Heart right ventricle (tissue), 16 donors: ENCODE data around the gene RET. TPM values are rescaled to one million over a fixed set of nuclear protein-coding genes. Genes with fewer than 3 reads are reported as not detected.

Experiments used
- ATAC-seq, 8 donors: fragments of 200-7000 bp; cut with Tn5 transposase; one replicate each; pipeline ENCODE4 v1.9.1; 2020; ENCODE audit warnings: mild to moderate bottlenecking in 8 of 8, moderate library complexity in 8 of 8, moderate number of reproducible peaks in 1 of 8
- DNase-seq, 2 donors: peaks; one replicate each; pipeline ENCODE4 v3.0.0-alpha.2; 2020
- H3K27ac ChIP-seq, 10 donors: fragments of 200-600 bp; sonication (generic) in 2 of 10; one replicate each; pipeline versions ENCODE4 v1.5.0 to v1.8.0; 2020 to 2022; ENCODE audit warnings: mild to moderate bottlenecking in 3 of 10
- H3K27me3 ChIP-seq, 7 donors: fragments of 200-600 bp; one replicate each; pipeline ENCODE4 v1.8.0; 2021 to 2022; ENCODE audit warnings: mild to moderate bottlenecking in 2 of 7
- H3K36me3 ChIP-seq, 9 donors: fragments of 200-600 bp; sonication (generic) in 1 of 9; one replicate each; pipeline versions ENCODE4 v1.5.0 to v1.8.0; 2020 to 2022; ENCODE audit warnings: mild to moderate bottlenecking in 2 of 9
- H3K4me1 ChIP-seq, 9 donors: fragments of 200-600 bp; sonication (generic) in 1 of 9; one replicate each; pipeline versions ENCODE4 v1.5.0 to v1.8.0; 2020 to 2022; ENCODE audit warnings: mild to moderate bottlenecking in 4 of 9
- H3K4me3 ChIP-seq, 10 donors: fragments of 200-600 bp; sonication (generic) in 2 of 10; one replicate each; pipeline versions ENCODE4 v1.5.0 to v1.8.0; 2020 to 2022; ENCODE audit warnings: mild to moderate bottlenecking in 7 of 10, moderate library complexity in 2 of 10
- H3K9me3 ChIP-seq, 11 donors: fragments of 200-600 bp in 10 of 11; sonication (generic) in 2 of 11; one replicate each; pipeline versions ENCODE4 v1.5.0 to v1.8.0; 2013 to 2022; ENCODE audit warnings: mild to moderate bottlenecking in 2 of 11, control low read depth in 1 of 11, moderate library complexity in 1 of 11
- CTCF ChIP-seq, 9 donors: fragments of 200-600 bp; sonication (generic) in 2 of 9; IDR thresholded peaks; one replicate each; pipeline versions ENCODE4 v1.5.0 to v1.8.0; 2021 to 2022; ENCODE audit warnings: antibody characterized with exemption in 9 of 9, mild to moderate bottlenecking in 5 of 9, moderate library complexity in 1 of 9
- WGBS, 2 donors: extraction: QIAGEN DNeasy Blood & Tissue Kit; methylation state at CpG; one replicate each; pipeline ENCODE4 v1.1.7; 2013; ENCODE audit warnings: inconsistent platforms in 1 of 2; 5-methylcytosine and 5-hydroxymethylcytosine counted together
- intact Hi-C, 10 donors: fragments of 100-400 bp; cut with DNase I; formaldehyde crosslinking; loops; one replicate each; pipeline versions ENCODE4 v1.11.1 to v1.14.2; 2022
- polyA plus RNA-seq, 2 donors: library from polyadenylated mRNA; stranded (reverse); fragments of 200-250 nt; gene quantifications; one replicate each; pipeline ENCODE4 v1.2.3, GENCODE V29; 2013
- total RNA-seq, 10 donors: library from RNA; stranded (reverse); fragmentation: NEBNext Ultra II Directional in 3 of 10; extraction: Animal tissue kit (Norgen Biotek cat#: 25700) in 3 of 10; gene quantifications; one replicate each; pipeline versions ENCODE4 v1.2.1 to v1.2.4, GENCODE V29; 2021 to 2023
- donor health status: Arrhythmogenic right ventricular cardiomyopathy.
- donor health status: ischemic (EF 13 %, LVEDD 7.1; RV severe dilation, severe dysfunction).
- donor health status: healthy with polysubstance abuse.
- donor health status: DM: no; HTN: yes; CAD: no.
- donor health status: DM: no; HTN: no; CAD: no.
- donor health status: ischemic (EF 25% LVEDD 6.9; RV normal size, moderate dysfunction).
- donor health status: ischemic (EF 25% LVEDD 5.7; RV mildly dilated, moderate dysfunction).
- donor health status: healthy.
- donor health status: DM: yes; HTN: yes; CAD: no.
- donor health status: Ischemic cardiomyopathy.
- donor health status: ischemic (EF 35%, LVEDD 5.7; RV mildly dilated, moderate dysfunction).
- donor health status: nonischemic (EF 11% LVEDD 7.7; RV severe dilation, severe dysfunction).
- donor health status: DM: yes; HTN: yes; CAD: no.
- donor health status: PGD.
- donor health status: ischemic (EF 29% LVEDD 5.4; RV normal size, mild dysfunction).
- donor health status: nonischemic (EF 23%, LVEDD 6.1; RV moderate dilation, normal function).

Gene RET
- total and polyA plus RNA-seq, 12 donors, result 0.38 to 2.6 (median 1.2) TPM

- H3K4me3 ChIP-seq, result no peak overlapping the region
- 79 to 83% methylated on average over 1 of the region's 1 CpG for WGBS, 2 donors
- peaks cover 0 to 3% (median 0%) of the 10 kb centered on the region in 11 donors for H3K9me3 ChIP-seq
- H3K4me1 ChIP-seq, result peaks cover 0 to 21% (median 0%) of the 10 kb centered on the region in 9 donors
- peaks cover 0 to 97% (median 20%) of the 10 kb centered on the region in 9 donors for H3K36me3 ChIP-seq
- intact Hi-C loops, result no loop called here
- DNase-seq (no peak), ATAC-seq (peak in 2 of 8 donors; percentile 44 to 52)
- TF ChIP-seq CTCF (IDR thresholded peaks at IDR 0.05), result no peak
- no peak overlapping the region for H3K27ac ChIP-seq
- no peaks in the 10 kb centered on the region for H3K27me3 ChIP-seq
Observed at GRCh38 chr10:43173120-43173519, 96.3 kb downstream of the RET start.

- Histone ChIP-seq H3K4me3 (no peak overlapping the region), H3K27ac (no peak overlapping the region), H3K27me3 (no peaks in the 10 kb centered on the region), H3K9me3 (peaks cover 0 to 17% (median 0%) of the 10 kb centered on the region in 11 donors), H3K4me1 (peaks cover 0 to 21% (median 0%) of the 10 kb centered on the region in 9 donors), H3K36me3 (peaks cover 0 to 97% (median 30%) of the 10 kb centered on the region in 9 donors)
- TF ChIP-seq CTCF (IDR thresholded peaks at IDR 0.05), result no peak
- 34 to 49% methylated on average over 6 of the region's 6 CpGs for WGBS, 2 donors
- intact Hi-C loops, result no loop called here
- ATAC-seq (peak in 6 of 8 donors; percentile 37 to 88 (median 56)), DNase-seq (no peak)
Observed at GRCh38 chr10:43174969-43175368, 98.1 kb downstream of the RET start.

- Histone ChIP-seq H3K4me1 (peaks cover 0 to 12% (median 0%) of the 10 kb centered on the region in 9 donors), H3K4me3 (no peak overlapping the region), H3K27ac (no peak overlapping the region), H3K27me3 (no peaks in the 10 kb centered on the region), H3K9me3 (peaks cover 0 to 17% (median 0%) of the 10 kb centered on the region in 11 donors), H3K36me3 (peaks cover 0 to 99% (median 30%) of the 10 kb centered on the region in 9 donors)
- no peak for TF ChIP-seq CTCF (IDR thresholded peaks at IDR 0.05)
- DNase-seq, result no peak
- no peak for ATAC-seq
- 98 to 99% methylated on average over 3 of the region's 3 CpGs for WGBS, 2 donors
- intact Hi-C loops, result no loop called here
Observed at GRCh38 chr10:43176271-43176670, 99.4 kb downstream of the RET start.

GRCh38 chr10:43177595-43177994, 100.7 kb downstream of the RET start:
- 79 to 92% methylated on average over 1 of the region's 1 CpG for WGBS, 2 donors
- Histone ChIP-seq H3K9me3 (peaks cover 0 to 17% (median 0%) of the 10 kb centered on the region in 11 donors), H3K4me1 (peaks cover 0 to 8% (median 0%) of the 10 kb centered on the region in 9 donors), H3K27ac (no peak overlapping the region), H3K4me3 (no peak overlapping the region), H3K27me3 (no peaks in the 10 kb centered on the region), H3K36me3 (peaks cover 0 to 99% (median 30%) of the 10 kb centered on the region in 9 donors)
- intact Hi-C loops, result no loop called here
- TF ChIP-seq CTCF (IDR thresholded peaks at IDR 0.05), result no peak
- DNase-seq (no peak), ATAC-seq (no peak)

Other genes starting within 250 kb of the RET start
- gene CSGALNACT2, start 61.4 kb downstream of the RET start, total RNA-seq, result 10 to 100 TPM in 3 of 10 donors, 1 to 10 TPM in 7; 7.0 to 12.9 (median 9.8) TPM
- 1 to 10 TPM; 4.6 to 7.1 TPM for gene CSGALNACT2, start 61.4 kb downstream of the RET start, polyA plus RNA-seq
- 1 to 10 TPM in 7 of 10 donors, under 1 TPM in 3; 0.63 to 2.4 (median 1.4) TPM for gene RASGEF1A, start 190.0 kb downstream of the RET start, total RNA-seq
- gene RASGEF1A, start 190.0 kb downstream of the RET start, polyA plus RNA-seq, result under 1 TPM; 0.16 to 0.44 TPM